B cell (primary cell): ENCODE results near the gene RBM17. TPM values are rescaled to one million over a fixed set of nuclear protein-coding genes. Genes with fewer than 3 reads are reported as not detected.

Experiments used
- ATAC-seq: fragments of 200-7000 bp; cut with Tn5 transposase; one replicate; pipeline ENCODE4 v1.10.0; 2021; ENCODE audit warnings: low read depth, mild to moderate bottlenecking, moderate number of reproducible peaks, moderate library complexity
- CTCF ChIA-PET: fragments of 350-600 bp; sonication (Branson Sonifier 250); formaldehyde crosslinking; loops from one replicate; lab custom pipeline; 2021; ENCODE audit warnings: antibody characterized with exemption, inconsistent platforms; lab: Charles Lee
- POLR2A ChIA-PET: fragments of 350-600 bp; sonication (Branson Sonifier 250); formaldehyde crosslinking; loops from one replicate; lab custom pipeline; 2021; ENCODE audit warnings: antibody characterized with exemption; lab: Charles Lee
- DNase-seq: peaks from one replicate; pipeline ENCODE4 v3.0.0; 2013
- H2AFZ ChIP-seq: 2 replicates; pipeline ENCODE4 v1.6.1; 2012; ENCODE audit warnings: mild to moderate bottlenecking, low read depth, low read length; ENCODE audit not compliant: insufficient read depth, poor library complexity, severe bottlenecking
- H3K27ac ChIP-seq, 2 donors: 1 replicate in 1 of 2; 2 replicates in 1 of 2; pipeline ENCODE4 v1.5.1; 2012 to 2013; ENCODE audit warnings: low read length in 2 of 2, mild to moderate bottlenecking in 2 of 2, moderate library complexity in 1 of 2
- H3K27me3 ChIP-seq, 4 experiments: fragments of 200-600 bp in 1 of 4; sonication (generic) in 1 of 4; replicated peaks in 1 of 4; 1 replicate in 2 of 4; 2 replicates in 2 of 4; pipeline versions ENCODE4 v1.6.1 to v1.7.0; 2013 to 2016; ENCODE audit warnings: low read length in 3 of 4, mild to moderate bottlenecking in 2 of 4, mixed read lengths in 1 of 4, moderate library complexity in 1 of 4; ENCODE audit not compliant: insufficient read depth in 4 of 4, control insufficient read depth in 3 of 4; ENCODE audit errors: control extremely low read depth in 1 of 4
- H3K36me3 ChIP-seq, 2 experiments: replicated peaks in 1 of 2; 1 replicate in 1 of 2; 2 replicates in 1 of 2; pipeline versions ENCODE4 v1.6.1 to v1.7.1; 2013; ENCODE audit warnings: low read length in 1 of 2; ENCODE audit not compliant: insufficient read depth in 2 of 2, control insufficient read depth in 1 of 2; ENCODE audit errors: control extremely low read depth in 1 of 2, extremely low read depth in 1 of 2
- H3K4me1 ChIP-seq, 2 donors: fragments of 200-600 bp in 1 of 2; sonication (generic) in 1 of 2; 1 replicate in 1 of 2; 2 replicates in 1 of 2; pipeline versions ENCODE4 v1.5.1 to v1.6.1; 2013 to 2017; ENCODE audit warnings: low read length in 2 of 2; ENCODE audit not compliant: control insufficient read depth in 2 of 2, insufficient read depth in 2 of 2
- H3K4me2 ChIP-seq: replicated peaks from 2 replicates; pipeline ENCODE3; 2012; ENCODE audit warnings: mild to moderate bottlenecking, low read depth, low read length; ENCODE audit not compliant: poor library complexity, severe bottlenecking
- H3K4me3 ChIP-seq, 5 experiments: fragments of 200-600 bp in 1 of 5; sonication (generic) in 1 of 5; 1 replicate in 3 of 5; 2 replicates in 2 of 5; pipeline versions ENCODE4 v1.5.1 to v1.7.0; 2011 to 2016; ENCODE audit warnings: low read length in 4 of 5, mild to moderate bottlenecking in 4 of 5, low read depth in 2 of 5, control low read depth in 1 of 5, moderate library complexity in 1 of 5; ENCODE audit not compliant: insufficient read depth in 1 of 5; ENCODE audit errors: control extremely low read depth in 1 of 5, extremely low read depth in 1 of 5
- H3K79me2 ChIP-seq: fragments of 200-600 bp; sonication (generic); one replicate; pipeline ENCODE4 v1.6.0; 2016; ENCODE audit warnings: low read length; ENCODE audit not compliant: control insufficient read depth, insufficient read depth
- H3K9ac ChIP-seq: fragments of 200-600 bp; sonication (generic); 2 replicates; pipeline ENCODE4 v1.6.1; 2017; ENCODE audit warnings: mild to moderate bottlenecking, low read length, moderate library complexity
- H3K9me3 ChIP-seq, 3 donors: one replicate each; pipeline versions ENCODE4 v1.6.1 to v1.7.1; 2013; ENCODE audit warnings: low read length in 2 of 3; ENCODE audit not compliant: control insufficient read depth in 2 of 3, insufficient read depth in 1 of 3; ENCODE audit errors: control extremely low read depth in 1 of 3
- H4K20me1 ChIP-seq: 2 replicates; pipeline ENCODE4 v1.6.0; 2012; ENCODE audit warnings: mild to moderate bottlenecking, low read length; ENCODE audit not compliant: insufficient read depth, control insufficient read depth, poor library complexity, severe bottlenecking
- H3K27ac Mint-ChIP-seq: one replicate; pipeline ENCODE4 v1.8.0; 2021; ENCODE audit warnings: mixed read lengths
- H3K27me3 Mint-ChIP-seq: one replicate; pipeline ENCODE4 v1.8.0; 2021; ENCODE audit warnings: mixed read lengths
- H3K4me1 Mint-ChIP-seq: one replicate; pipeline ENCODE4 v1.8.0; 2021; ENCODE audit warnings: mixed read lengths
- H3K4me3 Mint-ChIP-seq: one replicate; pipeline ENCODE4 v1.8.0; 2021; ENCODE audit warnings: mixed read lengths
- H3K9me3 Mint-ChIP-seq: one replicate; pipeline ENCODE4 v1.8.0; 2022; ENCODE audit warnings: mixed read lengths; ENCODE audit not compliant: insufficient read depth
- CTCF ChIP-seq: fragments of 200-600 bp; IDR thresholded peaks from one replicate; pipeline ENCODE4 v1.8.0; 2022; ENCODE audit warnings: antibody characterized with exemption, mild to moderate bottlenecking
- EZH2 ChIP-seq: IDR thresholded peaks from 2 replicates; pipeline ENCODE4 v1.6.1; 2012; ENCODE audit warnings: borderline replicate concordance, low read depth, mild to moderate bottlenecking, moderate library complexity, low read length; ENCODE audit not compliant: insufficient read depth, poor library complexity, severe bottlenecking
- WGBS: methylation state at CpG from one replicate; pipeline ENCODE4 v1.1.5; 2013; ENCODE audit warnings: missing lambda C conversion rate; ENCODE audit not compliant: insufficient coverage; 5-methylcytosine and 5-hydroxymethylcytosine counted together
- intact Hi-C: fragments of 100-400 bp; cut with micrococcal nuclease; formaldehyde crosslinking; loops from one replicate; pipeline ENCODE4 v1.10.0; 2022
- polyA plus RNA-seq: library from polyadenylated mRNA; depleted of rRNA; stranded (reverse); fragments of >200 nt; gene quantifications from 2 replicates; pipeline ENCODE4 v1.2.3, GENCODE V29; 2012
- total RNA-seq, 2 donors: library from RNA; stranded (reverse); fragments of 120-200 nt in 1 of 2; gene quantifications; 1 replicate in 1 of 2; 2 replicates in 1 of 2; pipeline versions ENCODE4 v1.2.3 to v1.2.4, GENCODE V29; 2013 to 2022

RBM17 gene
- total and polyA plus RNA-seq, 2 donors (not counting 1 experiment from before 2014, with no cell fraction given) = 34.7 to 168 TPM

GRCh38 chr10:6130848-6131470, 42.1 kb downstream of the RBM17 start:
- Histone ChIP-seq H2AFZ (no peak overlapping the region), H3K4me3 (no peak overlapping the region), H3K4me2 (no peak overlapping the region), H4K20me1 (no peaks in the 10 kb centered on the region), H3K4me1 (peaks cover 5 to 8% of the 10 kb centered on the region in 2 donors), H3K9me3 (no peaks in the 10 kb centered on the region), H3K27ac (no peak overlapping the region), H3K27me3 (peaks cover 0 to 30% (median 3%) of the 10 kb centered on the region in 4 experiments), H3K36me3 (no peaks in the 10 kb centered on the region), H3K79me2 (no peaks in the 10 kb centered on the region), H3K9ac (no peak overlapping the region)
- Mint-ChIP-seq H3K27me3 (peaks cover 30% of the 10 kb centered on the region), H3K4me1 (peaks cover 13% of the 10 kb centered on the region), H3K27ac (no peak overlapping the region), H3K4me3 (no peak overlapping the region), H3K9me3 (no peaks in the 10 kb centered on the region)
- POLR2A ChIA-PET = interaction anchor here (0.7 kb wide), 1 partner anchor 189 kb away, joined by 6 read pairs; no protein-coding TSS in a partner anchor
- 93% methylated on average over 6 of the region's 7 CpGs for WGBS
- ATAC-seq (no peak), DNase-seq (no peak)
- TF ChIP-seq EZH2 (no peak), CTCF (no peak)
- intact Hi-C loops = no loop called here
- CTCF ChIA-PET = interaction anchor here (0.6 to 0.7 kb wide), 2 partner anchors 269 to 535 kb away, joined by 3 to 4 read pairs; no protein-coding TSS in a partner anchor
